8988T (cell line): ENCODE data around the gene SLC4A8.
A peak's percentile ranks its signal among the peaks of the same experiment; 100 is the strongest.

Experiments used
- DNase-seq: peaks from one replicate; pipeline ENCODE4 v3.0.0; 2011

The SLC4A8 gene

GRCh38 chr12:51424662-51425539, at the start of gene SLC4A8:
TSS of gene SLC4A8 (plus strand) at chr12:51424831. CDS start at chr12:51424988, 157 bp downstream.
- peak; percentile 95 for DNase-seq

- DNase-seq = no peak
Observed at GRCh38 chr12:51374856-51375255, 49.8 kb upstream of the SLC4A8 start.

- DNase-seq = no peak
Observed at GRCh38 chr12:51377099-51377984, 47.3 kb upstream of the SLC4A8 start.

- DNase-seq = no peak
Observed at GRCh38 chr12:51378749-51379148, 45.9 kb upstream of the SLC4A8 start.

GRCh38 chr12:51379571-51379970, 45.1 kb upstream of the SLC4A8 start:
- no peak for DNase-seq

- DNase-seq = no peak
Observed at GRCh38 chr12:51381226-51382079, 43.2 kb upstream of the SLC4A8 start.

GRCh38 chr12:51382173-51382572, 42.5 kb upstream of the SLC4A8 start:
- DNase-seq = no peak

GRCh38 chr12:51383269-51383905, 41.2 kb upstream of the SLC4A8 start:
- DNase-seq = no peak

- no peak for DNase-seq
Observed at GRCh38 chr12:51386351-51386750, 38.3 kb upstream of the SLC4A8 start.

GRCh38 chr12:51388069-51388799, 36.4 kb upstream of the SLC4A8 start:
- DNase-seq = no peak

GRCh38 chr12:51388846-51389245, 35.8 kb upstream of the SLC4A8 start:
- no peak for DNase-seq

GRCh38 chr12:51389302-51389999, 35.2 kb upstream of the SLC4A8 start:
- DNase-seq = no peak

GRCh38 chr12:51390457-51390856, 34.2 kb upstream of the SLC4A8 start:
- DNase-seq = no peak

- no peak for DNase-seq
Observed at GRCh38 chr12:51390891-51391282, 33.7 kb upstream of the SLC4A8 start.

- peak; percentile 72 for DNase-seq
Observed at GRCh38 chr12:51391283-51392123, 33.1 kb upstream of the SLC4A8 start, which contains the start of gene GALNT6. TSS of gene GALNT6 (minus strand) at chr12:51391406. CDS start at chr12:51379781, 11,625 bp downstream.

- DNase-seq = no peak
Observed at GRCh38 chr12:51392556-51393237, 31.9 kb upstream of the SLC4A8 start.

- DNase-seq = no peak
Observed at GRCh38 chr12:51393676-51394545, 30.7 kb upstream of the SLC4A8 start.
